C4-2B (cell line): Measurements from ENCODE around the gene LRRC15.

ENCODE experiments used
- CTCF ChIP-seq: fragments of 450-650 bp; conservative IDR thresholded peaks from 2 replicates; pipeline ENCODE4 v1.5.1; 2017; ENCODE audit warnings: mild to moderate bottlenecking
- ZFX ChIP-seq: fragments of 450-650 bp; IDR thresholded peaks from 2 replicates; pipeline ENCODE4 v1.6.1; 2017

DNA sequence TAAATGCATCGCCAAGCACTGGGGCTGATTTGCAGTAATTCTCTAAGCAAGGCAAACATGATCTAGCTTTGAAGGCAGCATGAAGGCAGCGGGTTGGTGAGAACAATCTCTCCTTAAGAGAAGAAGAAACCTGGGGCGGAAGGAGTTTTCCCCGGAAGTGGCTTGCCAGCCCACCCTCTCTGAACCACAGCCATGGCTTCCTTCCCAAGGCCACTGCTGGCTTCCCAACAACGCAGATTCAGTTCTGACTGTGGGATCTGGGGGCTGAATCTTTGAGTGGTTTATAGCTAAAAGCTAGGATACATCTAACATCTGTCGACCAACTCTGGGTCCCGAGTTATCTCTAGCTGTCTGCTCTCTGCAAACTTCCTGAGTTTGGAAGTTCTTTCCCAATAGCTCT lies 14.2 kb downstream of the LRRC15 start:
- TF ChIP-seq CTCF = no peak
- no peak for TF ChIP-seq ZFX
